HepG2 (cell line): ENCODE data around the gene IRF2BPL. TPM values are rescaled to one million over a fixed set of nuclear protein-coding genes. Genes with fewer than 3 reads are reported as not detected.

ENCODE experiments used
- EP300 ChIP-seq, 3 experiments: sonication (generic) in 1 of 3; formaldehyde crosslinking in 1 of 3; IDR thresholded peaks; 2 replicates each; pipeline versions ENCODE4 v1.5.1 to v1.6.1; 2011 to 2020; ENCODE audit warnings: low read depth in 2 of 3, low read length in 2 of 3, borderline replicate concordance in 1 of 3, improper control_type of control experiment in 1 of 3, mild to moderate bottlenecking in 1 of 3, missing genetic modification reagents in 1 of 3, moderate library complexity in 1 of 3
- HDAC1 ChIP-seq: sonication (generic); formaldehyde crosslinking; IDR thresholded peaks from 2 replicates; pipeline ENCODE4 v1.5.1; 2020; ENCODE audit warnings: mild to moderate bottlenecking, missing genetic modification reagents
- HNRNPLL ChIP-seq: fragments of 200-400 bp; formaldehyde crosslinking; IDR thresholded peaks from 2 replicates; pipeline ENCODE4 v1.6.1; 2017; ENCODE audit warnings: mild to moderate bottlenecking, low read depth, low read length; ENCODE audit not compliant: poor library complexity, severe bottlenecking
- JARID2 ChIP-seq: sonication (generic); formaldehyde crosslinking; IDR thresholded peaks from 2 replicates; pipeline ENCODE4 v1.8.1; 2023; ENCODE audit warnings: missing genetic modification reagents, inconsistent platforms; ENCODE audit not compliant: insufficient replicate concordance
- POLR2AphosphoS5 ChIP-seq: IDR thresholded peaks from 2 replicates; pipeline ENCODE4 v1.6.1; 2012; ENCODE audit warnings: low read depth, low read length
- PRPF4 ChIP-seq: fragments of 200-400 bp; formaldehyde crosslinking; IDR thresholded peaks from 2 replicates; pipeline ENCODE4 v1.6.1; 2016; ENCODE audit warnings: low read length, low read depth; ENCODE audit not compliant: poor library complexity, severe bottlenecking
- SIX1 ChIP-seq: sonication (generic); formaldehyde crosslinking; IDR thresholded peaks from 2 replicates; pipeline ENCODE4 v1.4.0; 2020; ENCODE audit warnings: missing genetic modification reagents, borderline replicate concordance
- TCF12 ChIP-seq, 2 experiments: fragments of 450-650 bp in 1 of 2; sonication (generic) in 1 of 2; formaldehyde crosslinking in 1 of 2; IDR thresholded peaks; 2 replicates each; pipeline versions ENCODE4 v1.6.1 to v1.8.0; 2017 to 2022; ENCODE audit warnings: antibody characterized with exemption in 1 of 2, mild to moderate bottlenecking in 1 of 2, missing genetic modification reagents in 1 of 2, moderate library complexity in 1 of 2
- TEAD3 ChIP-seq: optimal IDR thresholded peaks from 2 replicates; pipeline ENCODE3; 2016; ENCODE audit warnings: borderline replicate concordance
- XRCC5 ChIP-seq: fragments of 200-400 bp; formaldehyde crosslinking; optimal IDR thresholded peaks from 2 replicates; pipeline ENCODE3; 2017; ENCODE audit warnings: mild to moderate bottlenecking, low read length
- ZBTB7B ChIP-seq: sonication (generic); formaldehyde crosslinking; IDR thresholded peaks from 2 replicates; pipeline ENCODE4 v1.4.0; 2020; ENCODE audit warnings: missing genetic modification reagents
- ZNF652 ChIP-seq: IDR thresholded peaks from 2 replicates; pipeline ENCODE4 v1.6.1; 2016; ENCODE audit warnings: low read depth, borderline replicate concordance
- ZNF841 ChIP-seq: sonication (generic); formaldehyde crosslinking; IDR thresholded peaks from 2 replicates; pipeline ENCODE4 v1.8.1; 2023; ENCODE audit warnings: missing genetic modification reagents, borderline replicate concordance
- polyA plus RNA-seq, 8 experiments: library from polyadenylated mRNA; depleted of rRNA in 3 of 8; stranded (reverse) in 7 of 8; unstranded in 1 of 8; fragments of >200 nt; fragmentation: Illumina TruSeq in 4 of 8; extraction: Trizol in 4 of 8; gene quantifications; 2 replicates each; pipeline versions ENCODE4 v1.2.1 to v1.2.3, GENCODE V29; 2011 to 2016; ENCODE audit warnings: low read depth in 4 of 8, missing spikeins in 1 of 8, mixed read lengths in 1 of 8; ENCODE audit not compliant: insufficient read depth in 1 of 8
- total RNA-seq, 5 experiments: library from RNA; depleted of rRNA; stranded (reverse); fragments of >200 nt; fragmentation: Illumina TruSeq; extraction: Trizol; gene quantifications; 2 replicates each; pipeline ENCODE4 v1.2.3, GENCODE V29; 2016; ENCODE audit warnings: low read depth in 1 of 5
- TF ChIP-seq, protein P1 (sequence below): sonication (generic); formaldehyde crosslinking; IDR thresholded peaks from 2 replicates; pipeline ENCODE4 v1.5.0; 2020; ENCODE audit warnings: mild to moderate bottlenecking, missing genetic modification reagents
- TF ChIP-seq, protein P2 (sequence below): sonication (generic); formaldehyde crosslinking; IDR thresholded peaks from 2 replicates; pipeline ENCODE4 v1.4.0; 2020; ENCODE audit warnings: missing genetic modification reagents, borderline replicate concordance
- TF ChIP-seq, protein P3 (sequence below): IDR thresholded peaks from 2 replicates; pipeline ENCODE4 v1.6.1; 2012; ENCODE audit warnings: low read depth, low read length, improper control_type of control experiment

IRF2BPL gene
- total and polyA plus RNA-seq, 2 of the 13 experiments (the other 11 are each of a cell fraction or from before 2014, with no cell fraction given) = 6.6 to 8.4 TPM

DNA sequence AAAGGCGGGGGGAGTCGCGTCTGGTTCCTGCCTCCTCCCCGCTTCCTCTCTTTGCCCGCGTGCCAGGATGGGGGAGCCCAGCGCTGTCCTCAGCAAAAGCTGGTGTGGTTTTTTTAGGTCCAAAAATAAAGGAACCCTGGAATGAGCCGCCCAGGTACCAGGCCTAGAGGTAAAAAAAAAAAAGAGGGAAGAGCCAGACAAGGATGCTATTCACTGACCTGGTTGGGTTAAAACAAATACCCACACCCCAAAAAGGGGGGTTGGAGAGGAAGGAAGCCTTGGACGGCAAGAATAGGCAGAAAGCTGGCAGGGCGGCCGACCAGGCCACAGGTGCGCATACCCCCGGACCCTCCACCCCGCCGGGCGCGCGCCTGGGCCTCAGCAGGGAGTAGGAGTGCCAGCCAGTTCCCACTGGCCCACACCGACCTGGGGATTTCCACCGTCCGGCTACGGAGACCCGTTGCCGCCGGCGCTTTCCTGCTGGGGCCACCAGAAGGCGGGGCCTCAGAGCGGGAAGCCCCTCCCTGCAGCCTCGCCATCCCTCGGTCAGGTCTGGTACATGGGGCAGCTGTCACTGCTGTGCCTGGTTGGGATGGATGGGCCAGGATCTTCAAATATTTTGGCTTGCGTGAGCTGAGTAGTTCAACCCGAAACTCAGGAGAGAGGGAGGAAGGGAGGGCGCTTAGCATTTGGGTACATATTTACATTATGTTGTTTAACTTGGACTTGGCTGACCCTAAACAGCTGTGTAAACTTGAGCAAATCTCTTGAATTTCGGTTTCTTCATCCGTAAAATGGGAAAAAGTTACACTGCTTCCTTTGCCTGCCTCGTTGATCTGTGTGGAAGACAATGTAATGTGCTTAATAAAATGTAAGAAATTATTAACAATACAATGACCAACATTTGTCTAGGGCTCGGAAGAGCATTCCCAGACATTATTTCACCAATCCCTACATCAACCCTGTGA, 5.4 kb upstream of the IRF2BPL start (continued):
- TF ChIP-seq, protein P1, sequence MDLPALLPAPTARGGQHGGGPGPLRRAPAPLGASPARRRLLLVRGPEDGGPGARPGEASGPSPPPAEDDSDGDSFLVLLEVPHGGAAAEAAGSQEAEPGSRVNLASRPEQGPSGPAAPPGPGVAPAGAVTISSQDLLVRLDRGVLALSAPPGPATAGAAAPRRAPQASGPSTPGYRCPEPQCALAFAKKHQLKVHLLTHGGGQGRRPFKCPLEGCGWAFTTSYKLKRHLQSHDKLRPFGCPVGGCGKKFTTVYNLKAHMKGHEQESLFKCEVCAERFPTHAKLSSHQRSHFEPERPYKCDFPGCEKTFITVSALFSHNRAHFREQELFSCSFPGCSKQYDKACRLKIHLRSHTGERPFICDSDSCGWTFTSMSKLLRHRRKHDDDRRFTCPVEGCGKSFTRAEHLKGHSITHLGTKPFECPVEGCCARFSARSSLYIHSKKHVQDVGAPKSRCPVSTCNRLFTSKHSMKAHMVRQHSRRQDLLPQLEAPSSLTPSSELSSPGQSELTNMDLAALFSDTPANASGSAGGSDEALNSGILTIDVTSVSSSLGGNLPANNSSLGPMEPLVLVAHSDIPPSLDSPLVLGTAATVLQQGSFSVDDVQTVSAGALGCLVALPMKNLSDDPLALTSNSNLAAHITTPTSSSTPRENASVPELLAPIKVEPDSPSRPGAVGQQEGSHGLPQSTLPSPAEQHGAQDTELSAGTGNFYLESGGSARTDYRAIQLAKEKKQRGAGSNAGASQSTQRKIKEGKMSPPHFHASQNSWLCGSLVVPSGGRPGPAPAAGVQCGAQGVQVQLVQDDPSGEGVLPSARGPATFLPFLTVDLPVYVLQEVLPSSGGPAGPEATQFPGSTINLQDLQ = no peak
- TF ChIP-seq, protein P2, sequence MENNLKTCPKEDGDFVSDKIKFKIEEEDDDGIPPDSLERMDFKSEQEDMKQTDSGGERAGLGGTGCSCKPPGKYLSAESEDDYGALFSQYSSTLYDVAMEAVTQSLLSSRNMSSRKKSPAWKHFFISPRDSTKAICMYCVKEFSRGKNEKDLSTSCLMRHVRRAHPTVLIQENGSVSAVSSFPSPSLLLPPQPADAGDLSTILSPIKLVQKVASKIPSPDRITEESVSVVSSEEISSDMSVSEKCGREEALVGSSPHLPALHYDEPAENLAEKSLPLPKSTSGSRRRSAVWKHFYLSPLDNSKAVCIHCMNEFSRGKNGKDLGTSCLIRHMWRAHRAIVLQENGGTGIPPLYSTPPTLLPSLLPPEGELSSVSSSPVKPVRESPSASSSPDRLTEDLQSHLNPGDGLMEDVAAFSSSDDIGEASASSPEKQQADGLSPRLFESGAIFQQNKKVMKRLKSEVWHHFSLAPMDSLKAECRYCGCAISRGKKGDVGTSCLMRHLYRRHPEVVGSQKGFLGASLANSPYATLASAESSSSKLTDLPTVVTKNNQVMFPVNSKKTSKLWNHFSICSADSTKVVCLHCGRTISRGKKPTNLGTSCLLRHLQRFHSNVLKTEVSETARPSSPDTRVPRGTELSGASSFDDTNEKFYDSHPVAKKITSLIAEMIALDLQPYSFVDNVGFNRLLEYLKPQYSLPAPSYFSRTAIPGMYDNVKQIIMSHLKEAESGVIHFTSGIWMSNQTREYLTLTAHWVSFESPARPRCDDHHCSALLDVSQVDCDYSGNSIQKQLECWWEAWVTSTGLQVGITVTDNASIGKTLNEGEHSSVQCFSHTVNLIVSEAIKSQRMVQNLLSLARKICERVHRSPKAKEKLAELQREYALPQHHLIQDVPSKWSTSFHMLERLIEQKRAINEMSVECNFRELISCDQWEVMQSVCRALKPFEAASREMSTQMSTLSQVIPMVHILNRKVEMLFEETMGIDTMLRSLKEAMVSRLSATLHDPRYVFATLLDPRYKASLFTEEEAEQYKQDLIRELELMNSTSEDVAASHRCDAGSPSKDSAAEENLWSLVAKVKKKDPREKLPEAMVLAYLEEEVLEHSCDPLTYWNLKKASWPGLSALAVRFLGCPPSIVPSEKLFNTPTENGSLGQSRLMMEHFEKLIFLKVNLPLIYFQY (CRISPR knock-in tag) = no peak; the same call in 1 of the 2 replicates
- TF ChIP-seq PRPF4 (no peak), POLR2AphosphoS5 (peak; percentile 28; the same call in 1 of the 2 replicates), HNRNPLL (peak; percentile 53), HDAC1 (CRISPR knock-in tag) (no peak; the same call in 1 of the 2 replicates), ZNF652 (CRISPR knock-in tag) (no peak), EP300 (IDR thresholded peaks at IDR 0.05; ENCODE audit: low read depth in 2 of 2, low read length in 2 of 2) (peak in 1 of 2 experiments; percentile 85; a peak in 2 of 4 replicates), EP300 (CRISPR knock-in tag; IDR thresholded peaks at IDR 0.05; ENCODE audit: borderline replicate concordance) (peak; percentile 77; the same call in 1 of the 2 replicates), SIX1 (CRISPR knock-in tag) (0 out of 2 replicates have a peak, but pooled peaks have one; percentile 34), TCF12 (IDR thresholded peaks at IDR 0.05) (no peak), TCF12 (CRISPR knock-in tag; IDR thresholded peaks at IDR 0.05) (0 out of 2 replicates have a peak, but pooled peaks have one; percentile 36), ZBTB7B (CRISPR knock-in tag) (peak; percentile 56; the same call in 1 of the 2 replicates), XRCC5 (peak; percentile 66), JARID2 (CRISPR knock-in tag) (no peak), TEAD3 (CRISPR knock-in tag) (no peak), ZNF841 (CRISPR knock-in tag) (no peak)
- TF ChIP-seq, protein P3, sequence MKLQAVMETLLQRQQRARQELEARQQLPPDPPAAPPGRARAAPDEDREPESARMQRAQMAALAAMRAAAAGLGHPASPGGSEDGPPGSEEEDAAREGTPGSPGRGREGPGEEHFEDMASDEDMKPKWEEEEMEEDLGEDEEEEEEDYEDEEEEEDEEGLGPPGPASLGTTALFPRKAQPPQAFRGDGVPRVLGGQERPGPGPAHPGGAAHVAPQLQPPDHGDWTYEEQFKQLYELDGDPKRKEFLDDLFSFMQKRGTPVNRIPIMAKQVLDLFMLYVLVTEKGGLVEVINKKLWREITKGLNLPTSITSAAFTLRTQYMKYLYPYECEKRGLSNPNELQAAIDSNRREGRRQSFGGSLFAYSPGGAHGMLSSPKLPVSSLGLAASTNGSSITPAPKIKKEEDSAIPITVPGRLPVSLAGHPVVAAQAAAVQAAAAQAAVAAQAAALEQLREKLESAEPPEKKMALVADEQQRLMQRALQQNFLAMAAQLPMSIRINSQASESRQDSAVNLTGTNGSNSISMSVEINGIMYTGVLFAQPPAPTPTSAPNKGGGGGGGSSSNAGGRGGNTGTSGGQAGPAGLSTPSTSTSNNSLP = no peak
